LoVo (cell line): ENCODE results near the gene GSTM3.
"Not testable (repeated sequence)": the region's sequence is repeated elsewhere in the genome, so short reads cannot be mapped to it uniquely, and the experiment has no call there.

ENCODE experiments used
- DNase-seq: peaks from one replicate; pipeline ENCODE4 v3.0.0-alpha.2; 2016; ENCODE audit warnings: low spot score

GSTM3 gene

DNA sequence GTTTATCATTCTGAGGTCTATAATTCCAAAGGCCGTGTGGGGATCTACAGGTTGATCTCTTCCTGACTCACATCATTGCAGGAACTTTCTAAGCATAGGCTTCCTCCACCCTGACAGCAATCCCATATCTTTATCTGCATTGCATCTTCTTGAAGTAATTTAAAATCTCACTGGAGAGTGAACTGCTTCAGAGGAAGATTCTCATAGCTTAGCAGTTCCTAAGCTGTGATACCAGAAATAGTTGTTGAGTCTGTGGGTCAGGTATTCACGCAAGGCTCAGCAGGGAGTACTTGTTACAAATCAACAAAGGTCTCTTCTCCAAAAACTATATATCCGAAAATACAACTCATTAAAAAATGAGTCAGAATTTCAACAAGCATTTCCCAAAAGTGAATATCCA lies 45.7 kb downstream of the GSTM3 start:
- not testable (repeated sequence) for DNase-seq

DNA sequence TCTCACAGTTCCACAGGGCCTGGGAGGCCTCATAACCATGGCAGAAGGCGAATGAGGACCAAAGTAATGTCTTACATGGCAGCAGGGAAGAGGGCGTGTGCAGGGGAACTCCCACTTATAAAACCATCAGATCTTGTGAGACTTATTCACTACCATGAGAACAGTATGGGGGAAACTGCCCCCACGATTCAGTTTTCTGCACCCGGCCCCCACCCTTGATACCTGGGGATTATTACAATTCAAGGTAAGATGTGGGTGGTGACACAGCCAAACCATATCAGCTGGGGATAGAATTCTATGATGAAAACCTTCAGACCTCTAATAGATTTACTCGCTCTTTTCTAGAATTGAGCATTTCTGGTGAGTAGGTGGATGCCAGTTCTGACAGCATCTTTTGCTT lies 46.4 kb downstream of the GSTM3 start:
- DNase-seq, result not testable (repeated sequence)

DNA sequence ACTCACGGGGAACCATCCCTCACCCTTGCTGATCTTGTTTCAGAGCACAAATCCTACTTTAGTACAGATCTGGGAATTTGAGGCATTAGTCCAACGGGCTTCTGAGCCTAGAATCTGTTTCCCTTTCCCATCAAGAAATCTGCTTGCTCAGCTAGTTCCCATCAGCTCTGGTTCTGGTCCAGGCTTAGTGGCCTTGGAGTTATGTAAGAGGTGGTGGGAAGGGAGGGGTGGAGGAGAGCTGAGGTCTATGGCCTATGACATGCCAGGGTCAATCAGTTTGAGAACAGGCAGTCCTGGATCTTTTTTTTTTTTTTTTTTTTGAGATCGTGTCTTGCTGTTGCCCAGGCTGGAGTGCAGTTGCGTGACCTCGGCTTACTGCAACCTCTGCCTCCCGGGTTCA lies 49.1 kb downstream of the GSTM3 start:
- no peak for DNase-seq

DNA sequence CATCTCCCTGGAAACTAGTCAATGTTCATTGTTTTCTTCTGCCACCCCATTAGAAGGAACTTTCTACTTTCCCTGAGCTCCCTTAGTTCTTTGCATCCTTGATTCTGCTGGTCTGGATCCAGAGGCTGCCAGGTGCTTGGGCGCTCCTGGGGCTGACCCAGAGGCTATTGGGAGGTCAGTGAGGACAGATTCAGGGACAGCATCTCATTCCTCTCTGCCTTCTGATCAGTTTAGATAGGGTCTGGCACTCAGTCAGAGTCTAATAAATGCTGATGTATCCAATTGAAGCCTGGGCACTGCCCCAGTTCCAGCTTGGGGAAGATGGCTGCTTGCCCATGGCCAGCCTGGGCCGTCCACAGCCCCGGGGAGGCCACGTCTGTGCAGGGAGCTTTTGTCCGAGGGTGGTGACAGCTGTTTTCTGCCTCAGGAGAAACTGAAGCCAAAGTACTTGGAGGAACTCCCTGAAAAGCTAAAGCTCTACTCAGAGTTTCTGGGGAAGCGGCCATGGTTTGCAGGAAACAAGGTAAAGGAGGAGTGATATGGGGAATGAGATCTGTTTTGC lies 50.9 kb downstream of the GSTM3 start:
- no peak for DNase-seq

DNA sequence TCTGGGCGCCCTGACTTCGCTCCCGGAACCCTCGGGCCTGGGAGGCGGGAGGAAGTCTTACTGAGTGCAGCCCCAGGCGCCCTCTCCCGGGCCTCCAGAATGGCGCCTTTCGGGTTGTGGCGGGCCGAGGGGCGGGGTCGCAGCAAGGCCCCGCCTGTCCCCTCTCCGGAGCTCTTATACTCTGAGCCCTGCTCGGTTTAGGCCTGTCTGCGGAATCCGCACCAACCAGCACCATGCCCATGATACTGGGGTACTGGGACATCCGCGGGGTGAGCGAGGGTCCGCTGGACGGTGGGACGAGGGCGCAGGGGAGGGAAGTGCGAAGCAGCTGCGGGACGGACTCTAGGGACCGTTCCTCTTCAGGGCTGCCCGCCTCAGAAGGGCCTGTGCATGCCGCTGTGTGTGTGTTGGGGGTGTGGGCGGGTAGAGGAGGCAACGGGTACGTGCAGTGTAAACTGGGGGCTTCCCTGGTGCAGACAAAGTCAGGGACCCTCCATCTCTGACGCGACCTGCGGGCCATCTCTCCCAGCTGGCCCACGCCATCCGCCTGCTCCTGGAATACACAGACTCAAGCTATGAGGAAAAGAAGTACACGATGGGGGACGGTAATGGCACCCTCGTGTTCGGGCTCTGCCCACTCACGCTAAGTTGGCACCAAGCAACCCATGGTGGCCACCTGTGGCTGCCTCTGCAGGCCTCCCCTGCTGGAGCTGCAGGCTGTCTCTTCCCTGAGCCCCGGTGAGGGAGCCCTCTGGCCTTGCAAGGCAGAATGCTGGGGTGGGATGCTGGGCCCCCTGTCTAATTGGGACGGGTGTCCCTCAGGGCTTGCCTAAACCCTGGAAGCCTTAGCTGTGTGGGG lies 53.0 kb downstream of the GSTM3 start, which contains the start of gene GSTM1:
Gene GSTM1 (plus strand): TSS at position 177 of the 859 bp plus-strand sequence. CDS start 57 bp downstream, at position 234.
- DNase-seq, result no peak

DNA sequence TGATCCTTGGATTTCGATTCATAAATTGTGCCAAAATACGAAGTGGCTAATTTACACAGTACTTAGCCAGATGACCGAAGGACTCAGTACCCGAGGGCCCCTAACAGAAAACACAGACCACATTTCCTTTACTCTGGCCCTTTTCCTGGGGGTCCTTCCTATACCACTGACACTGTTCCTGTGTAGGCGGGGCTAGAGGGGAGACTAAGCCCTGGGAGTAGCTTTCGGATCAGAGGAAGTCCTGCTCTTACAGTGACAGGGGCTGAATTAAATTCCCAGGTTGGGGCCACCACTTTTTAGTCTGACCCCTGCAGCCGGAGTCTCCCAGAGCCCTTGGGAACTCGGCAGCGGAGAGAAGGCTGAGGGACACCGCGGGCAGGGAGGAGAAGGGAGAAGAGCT lies 53.7 kb downstream of the GSTM3 start:
- not testable (repeated sequence) for DNase-seq

DNA sequence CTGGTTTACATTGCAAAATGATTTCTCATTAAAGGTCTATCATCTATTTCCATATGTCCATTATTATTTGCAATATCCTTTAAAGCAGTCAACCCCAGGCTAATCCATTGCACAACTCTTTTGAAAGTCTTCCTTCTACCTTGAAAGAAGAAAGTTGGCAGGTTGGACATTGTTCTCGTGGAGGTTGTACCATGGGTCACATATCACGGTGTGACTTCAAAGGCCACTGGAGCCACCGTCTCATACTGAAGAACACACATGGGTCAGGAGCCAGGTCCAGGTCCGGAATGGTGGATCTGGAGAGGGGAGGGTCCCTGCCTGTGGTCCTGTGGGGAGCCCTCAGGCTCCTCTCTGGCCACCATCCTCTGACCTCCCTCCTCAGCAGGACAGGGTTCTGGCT lies 54.9 kb downstream of the GSTM3 start:
- DNase-seq, result not testable (repeated sequence)

DNA sequence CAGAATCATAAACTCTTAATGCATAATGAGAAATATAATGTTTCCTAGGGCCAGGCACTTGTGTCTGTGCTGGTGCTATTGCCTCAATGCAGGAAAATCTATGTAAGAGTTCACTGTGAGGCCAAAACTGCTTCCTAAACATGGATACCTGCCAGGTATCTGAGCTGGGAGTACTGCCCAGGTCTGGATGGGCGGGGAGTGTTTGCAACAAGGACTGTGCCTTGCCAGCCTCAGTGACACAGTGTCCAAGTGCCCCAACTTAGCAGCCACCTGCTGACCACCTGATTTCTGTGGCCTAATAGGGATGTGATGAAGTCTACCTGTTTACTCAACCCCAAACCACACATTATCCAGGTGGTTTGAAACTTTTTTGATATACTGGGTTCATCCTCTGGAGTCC lies 55.4 kb downstream of the GSTM3 start:
- not testable (repeated sequence) for DNase-seq

DNA sequence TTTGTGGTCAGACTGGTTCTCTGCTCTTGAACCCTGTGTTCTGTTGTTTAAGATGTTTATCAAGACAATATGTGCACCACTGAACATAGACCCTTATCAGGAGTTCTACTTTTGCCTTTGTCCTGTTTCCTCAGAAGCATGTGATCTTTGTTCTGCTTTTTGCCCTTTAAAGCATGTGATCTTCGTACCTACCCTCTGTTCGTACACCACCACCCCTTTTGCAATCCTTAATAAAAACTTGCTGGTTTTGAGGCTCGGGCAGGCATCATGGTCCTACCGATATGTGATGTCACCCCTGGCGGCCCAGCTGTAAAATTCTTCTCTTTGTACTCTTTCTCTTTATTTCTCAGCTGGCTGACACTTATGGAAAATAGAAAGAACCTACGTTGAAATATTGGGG lies 56.1 kb downstream of the GSTM3 start:
- not testable (repeated sequence) for DNase-seq
